Uterus (tissue), 2 donors: Measurements from ENCODE around the gene AGMO.

Experiments
- CTCF ChIP-seq, 4 experiments: fragments of 200-600 bp in 2 of 4; fragments of 450-650 bp in 2 of 4; sonication (generic) in 2 of 4; IDR thresholded peaks; one replicate each; pipeline ENCODE4 v1.5.1; 2016 to 2019; ENCODE audit warnings: antibody characterized with exemption in 4 of 4, mild to moderate bottlenecking in 2 of 4, moderate library complexity in 1 of 4
- POLR2A ChIP-seq, 2 donors: fragments of 450-650 bp; IDR thresholded peaks; one replicate each; pipeline ENCODE4 v1.6.1; 2016; ENCODE audit warnings: antibody characterized with exemption in 2 of 2, mild to moderate bottlenecking in 1 of 2, moderate library complexity in 1 of 2

- TF ChIP-seq CTCF (IDR thresholded peaks at IDR 0.05): no peak
- TF ChIP-seq POLR2A (IDR thresholded peaks at IDR 0.05): no peak
Observed at GRCh38 chr7:15335390-15335789, 226.4 kb downstream of the AGMO start.
